Omental fat pad (tissue), 4 donors: ENCODE results near the gene ST7L. TPM values are rescaled to one million over a fixed set of nuclear protein-coding genes. Genes with fewer than 3 reads are reported as not detected.

Experiments used
- ATAC-seq: fragments of 150-250 bp; one replicate; pipeline ENCODE4 v1.9.1; 2016; ENCODE audit warnings: mild to moderate bottlenecking, moderate library complexity; ENCODE audit not compliant: low FRiP score
- DNase-seq: peaks from one replicate; pipeline ENCODE4 v3.0.0-alpha.2; 2019; ENCODE audit warnings: low spot score
- CTCF ChIP-seq, 3 donors: fragments of 450-650 bp; IDR thresholded peaks; one replicate each; pipeline ENCODE4 v1.5.1; 2016 to 2017; ENCODE audit warnings: antibody characterized with exemption in 3 of 3, mild to moderate bottlenecking in 3 of 3, moderate library complexity in 2 of 3
- total RNA-seq, 4 donors: library from RNA; depleted of rRNA; stranded (reverse); fragments of >200 nt; gene quantifications; one replicate each; pipeline ENCODE4 v1.1.0, GENCODE V29; 2016

Gene ST7L
- total RNA-seq, 4 donors from 2014 or later: 19.4 to 29.2 (median 28.2) TPM

GRCh38 chr1:112638110-112638428 lies 19.1 kb upstream of the ST7L start:
- DNase-seq (no peak), ATAC-seq (no peak)
- no peak for TF ChIP-seq CTCF (IDR thresholded peaks at IDR 0.05)

- no peak for ATAC-seq
These were observed 18.5 kb upstream of the ST7L start for GRCh38 chr1:112637254-112638109.

GRCh38 chr1:112636597-112637253 lies 17.8 kb upstream of the ST7L start:
- no peak for DNase-seq
- TF ChIP-seq CTCF (IDR thresholded peaks at IDR 0.05): no peak
- ATAC-seq: no peak

More at GRCh38 chr1:112637254-112638109, 18.5 kb upstream of the ST7L start:
- TF ChIP-seq CTCF (IDR thresholded peaks at IDR 0.05): no peak
- DNase-seq: no peak

GRCh38 chr1:112636056-112636455 lies 17.1 kb upstream of the ST7L start:
- DNase-seq (no peak), ATAC-seq (no peak)
- TF ChIP-seq CTCF (IDR thresholded peaks at IDR 0.05): no peak

GRCh38 chr1:112634367-112634766 lies 15.4 kb upstream of the ST7L start:
- ATAC-seq (no peak), DNase-seq (no peak)
- TF ChIP-seq CTCF (IDR thresholded peaks at IDR 0.05): no peak

GRCh38 chr1:112633628-112634027 lies 14.7 kb upstream of the ST7L start:
- ATAC-seq (no peak), DNase-seq (no peak)
- no peak for TF ChIP-seq CTCF (IDR thresholded peaks at IDR 0.05)

GRCh38 chr1:112629256-112629655 lies 10.3 kb upstream of the ST7L start:
- no peak for TF ChIP-seq CTCF (IDR thresholded peaks at IDR 0.05)
- ATAC-seq (no peak), DNase-seq (no peak)
